ENCODE data around the gene PUM2. TPM values are rescaled to one million over a fixed set of nuclear protein-coding genes. Genes with fewer than 3 reads are reported as not detected.
"Not testable (repeated sequence)": the region's sequence is repeated elsewhere in the genome, so short reads cannot be mapped to it uniquely, and the experiment has no call there.

PUM2 gene
- polyA plus RNA-seq, 5 donors: 85.2 to 138 (median 125) TPM

GRCh38 chr2:20372896-20373640 lies 22.4 kb upstream of the PUM2 start:
- no peak for DNase-seq

DNA sequence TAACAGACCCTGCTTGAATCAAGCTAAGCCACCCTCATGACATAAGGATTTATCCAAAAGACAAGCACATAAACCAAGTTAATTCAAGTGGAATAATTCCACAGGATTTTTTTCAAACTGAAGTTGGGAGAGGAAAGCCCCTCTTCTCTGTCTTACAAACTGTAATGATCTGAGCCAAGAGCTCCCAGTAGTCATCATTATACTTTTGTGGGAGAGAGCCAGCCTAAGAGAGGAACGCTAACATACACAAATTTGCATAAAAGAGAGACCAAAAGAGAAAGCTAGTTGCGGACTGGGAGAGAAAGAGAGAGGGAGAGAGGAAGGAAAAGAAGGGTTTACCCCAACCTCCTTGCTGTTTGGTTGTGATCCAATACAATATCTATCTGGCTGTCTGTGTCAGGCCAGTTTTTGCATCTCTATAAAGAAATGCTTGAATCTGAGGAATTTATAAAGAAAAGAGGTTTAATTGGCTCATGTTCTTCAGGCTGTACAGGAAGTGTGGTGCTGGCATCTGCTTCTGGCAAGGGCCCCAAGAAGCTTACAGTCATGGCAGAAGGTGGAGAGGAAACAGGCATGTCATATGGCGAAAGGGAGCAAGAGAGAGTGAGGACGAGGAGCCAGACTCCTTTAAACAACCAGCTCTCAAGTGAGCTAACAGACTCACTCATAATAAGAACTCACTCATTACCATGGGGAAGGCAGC lies 20.8 kb upstream of the PUM2 start:
- DNase-seq: peak in 1 of 2 donors; percentile 65

GRCh38 chr2:20370191-20370590 lies 19.5 kb upstream of the PUM2 start:
- DNase-seq: no peak

DNA sequence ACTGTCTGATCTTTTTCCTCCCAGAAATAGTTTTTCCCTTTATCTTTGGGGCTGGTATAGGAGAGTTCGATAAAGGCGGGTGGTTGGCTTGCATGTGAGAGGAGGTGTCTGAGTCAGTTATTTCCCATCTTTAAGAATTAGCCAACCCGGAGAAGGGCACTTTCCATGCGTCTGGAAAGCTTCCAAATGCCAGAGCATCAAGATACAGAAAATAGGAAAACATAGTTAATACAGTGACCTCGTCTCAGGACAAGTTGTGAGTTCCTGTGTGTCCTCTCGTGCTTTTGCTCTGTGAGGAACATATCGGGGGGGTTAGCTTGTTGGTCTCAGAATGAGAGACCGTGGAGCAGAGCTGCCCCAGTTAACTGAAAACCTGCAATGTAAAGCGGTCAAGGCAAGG lies 18.7 kb upstream of the PUM2 start:
- DNase-seq: no peak

- no peak for DNase-seq
Measured at GRCh38 chr2:20368706-20369105, 18.1 kb upstream of the PUM2 start.

GRCh38 chr2:20367929-20368328 lies 17.3 kb upstream of the PUM2 start:
- DNase-seq: not testable (repeated sequence)

- no peak for DNase-seq
Measured at GRCh38 chr2:20366672-20367116, 16.1 kb upstream of the PUM2 start.

- DNase-seq: no peak
Measured at GRCh38 chr2:20365249-20365817, 14.7 kb upstream of the PUM2 start.

DNA sequence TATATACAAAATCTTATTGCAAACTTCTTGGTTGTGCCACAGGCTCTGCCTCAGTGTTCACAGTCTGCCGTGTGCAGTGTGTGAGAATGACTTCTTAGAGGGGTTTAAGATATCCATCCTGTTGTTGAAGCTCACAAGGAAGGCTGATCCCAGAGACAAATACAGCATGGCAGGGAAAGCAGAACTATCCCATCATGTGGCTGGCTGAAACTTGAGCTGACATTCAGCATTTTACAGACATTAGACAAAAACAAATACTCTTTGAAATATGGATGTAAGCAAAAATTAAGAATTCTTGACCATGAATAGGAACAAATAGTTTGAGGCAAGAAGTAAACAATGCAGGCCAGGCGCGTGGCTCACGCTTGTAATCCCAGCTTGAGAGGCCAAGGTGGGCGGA lies 12.9 kb upstream of the PUM2 start:
- no peak for DNase-seq

- no peak for DNase-seq
Measured at GRCh38 chr2:20362701-20363435, 12.2 kb upstream of the PUM2 start.

- no peak for DNase-seq
Measured at GRCh38 chr2:20361893-20362292, 11.2 kb upstream of the PUM2 start.

- no peak for DNase-seq
Measured at GRCh38 chr2:20359096-20359495, 8.5 kb upstream of the PUM2 start.

- DNase-seq: no peak
Measured at GRCh38 chr2:20357638-20358389, 7.2 kb upstream of the PUM2 start.

DNA sequence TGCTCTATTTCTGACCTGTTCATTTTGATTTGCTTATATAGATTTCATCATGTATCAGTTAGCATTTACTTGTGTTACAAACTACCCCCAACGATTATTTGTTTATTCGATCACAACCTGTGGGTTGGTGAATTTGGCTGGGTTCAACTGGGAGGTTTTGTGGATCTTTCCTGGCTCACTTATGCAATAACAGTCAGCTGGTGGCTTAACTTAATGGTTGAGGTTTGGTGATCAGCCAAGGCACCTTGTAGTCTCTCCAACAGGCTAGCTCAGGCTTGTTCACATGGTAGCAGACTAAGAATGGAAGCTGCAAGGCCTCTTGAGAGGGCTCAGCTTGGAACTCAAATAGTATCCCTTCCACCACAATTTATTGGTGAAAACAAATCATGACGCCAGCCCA lies 5.4 kb upstream of the PUM2 start:
- DNase-seq: no peak

DNA sequence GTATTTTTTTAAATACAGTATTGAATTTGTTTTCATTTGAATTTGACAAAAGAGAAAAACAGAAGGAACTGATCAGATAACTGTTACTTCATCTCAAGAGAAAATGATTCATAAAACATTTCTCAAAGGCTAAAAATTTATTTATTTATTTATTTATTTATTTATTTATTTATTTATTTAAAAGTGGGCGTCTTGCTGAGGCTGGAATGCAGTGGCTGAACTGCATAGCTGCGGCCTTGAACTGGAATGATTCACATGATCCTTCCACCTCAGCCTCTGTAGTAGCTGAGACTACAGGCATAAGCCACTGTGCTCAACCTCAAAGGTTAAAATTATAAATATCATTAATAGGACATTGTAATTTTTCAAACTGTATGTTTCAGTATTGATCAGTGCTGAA lies 4.5 kb upstream of the PUM2 start:
- no peak for DNase-seq

DNA sequence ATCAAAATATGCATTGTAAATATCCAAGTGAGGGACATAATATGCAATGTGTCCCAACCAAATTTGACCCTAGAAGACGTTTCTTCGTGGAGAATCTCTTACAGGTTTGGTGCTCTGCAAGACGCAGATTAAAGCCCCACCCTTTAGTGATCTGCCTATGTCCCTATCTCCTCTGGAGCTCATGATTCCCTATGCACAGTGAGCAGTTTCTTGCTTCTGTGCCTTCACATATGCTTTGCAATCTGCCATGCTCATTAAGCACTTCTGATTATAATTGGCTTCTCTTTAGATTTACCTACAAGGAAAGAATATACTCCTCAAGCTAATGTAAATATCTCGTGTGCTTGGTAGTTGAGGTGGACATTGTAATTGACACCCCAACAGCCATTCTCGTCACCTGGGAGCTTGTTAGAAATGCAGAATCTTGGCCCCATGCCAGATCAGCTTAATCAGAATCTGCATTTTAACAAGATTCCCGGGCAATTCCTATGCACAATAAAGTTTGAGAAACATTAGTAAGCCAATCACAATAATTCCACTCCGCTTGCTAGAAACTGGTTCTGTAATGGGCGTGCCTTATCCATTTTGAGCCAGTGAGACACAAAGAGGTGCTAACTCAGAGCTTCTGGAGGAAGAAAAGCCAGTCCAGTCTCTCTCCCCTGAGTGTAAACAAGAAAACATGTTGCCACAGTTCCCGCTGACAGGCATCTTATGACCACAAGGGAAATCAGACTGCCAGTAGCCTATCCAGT lies 2.8 kb upstream of the PUM2 start:
- DNase-seq: no peak

DNA sequence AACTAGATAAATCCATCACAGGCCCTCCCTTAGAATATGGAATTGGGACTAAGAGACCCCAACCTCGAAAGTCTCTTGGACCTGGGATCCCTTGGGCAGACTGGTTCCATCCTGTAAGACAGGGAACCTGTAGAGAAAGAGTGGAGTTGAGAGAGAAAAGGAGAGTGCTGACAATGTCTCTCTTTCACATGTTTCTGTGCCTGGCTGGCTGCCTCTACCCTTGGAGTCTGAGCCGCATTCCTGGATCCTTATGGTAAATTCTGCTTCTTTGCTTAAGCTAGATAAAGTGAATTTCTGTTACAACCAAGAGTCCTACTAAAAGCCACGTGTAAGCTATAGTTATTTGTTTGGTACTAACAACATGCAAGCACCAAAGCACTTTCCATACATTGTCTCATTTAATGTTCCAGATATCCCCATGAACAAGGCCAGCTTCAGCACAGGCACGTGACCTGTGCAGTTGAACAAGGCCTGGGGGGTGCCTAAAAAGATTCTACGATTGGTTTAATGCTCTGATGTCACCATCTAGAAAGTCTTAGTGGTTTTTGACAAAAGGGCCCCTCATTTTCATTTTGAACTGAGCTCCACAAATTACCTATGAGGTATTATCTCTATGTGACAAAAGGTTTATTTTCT lies 2.1 kb upstream of the PUM2 start:
- DNase-seq: no peak

GRCh38 chr2:20352230-20352578 lies 1.6 kb upstream of the PUM2 start:
- no peak for DNase-seq

- no peak for DNase-seq
Measured at GRCh38 chr2:20351555-20352229, 1.0 kb upstream of the PUM2 start.

Measured in right lung (tissue), 5 donors.